MM.1S (cell line): Measurements from ENCODE around the gene KRIT1.

Experiments
- DNase-seq: peaks from one replicate; pipeline ENCODE4 v3.0.0-alpha.2; 2015
- H2AFZ ChIP-seq: fragments of 300-600 bp; sonication (generic); 2 replicates; pipeline ENCODE4 v1.6.0; 2016; ENCODE audit warnings: antibody characterized with exemption, low read length
- H3F3A ChIP-seq: fragments of 300-600 bp; sonication (generic); 2 replicates; pipeline ENCODE4 v1.6.1; 2016; ENCODE audit warnings: mild to moderate bottlenecking, antibody characterized with exemption, low read length, moderate library complexity, mixed read lengths; ENCODE audit not compliant: insufficient read depth
- H3K27ac ChIP-seq: fragments of 300-600 bp; sonication (generic); 2 replicates; pipeline ENCODE4 v1.5.1; 2016; ENCODE audit warnings: mild to moderate bottlenecking, low read length
- H3K27me3 ChIP-seq: fragments of 300-600 bp; sonication (generic); replicated peaks from 2 replicates; pipeline ENCODE4 v1.6.0; 2016; ENCODE audit warnings: low read length; ENCODE audit not compliant: insufficient read depth
- H3K36me3 ChIP-seq: fragments of 300-600 bp; sonication (generic); replicated peaks from 2 replicates; pipeline ENCODE4 v1.6.1; 2016; ENCODE audit warnings: mild to moderate bottlenecking, low read length, mixed read lengths; ENCODE audit not compliant: insufficient read depth
- H3K4me1 ChIP-seq: fragments of 300-600 bp; sonication (generic); 2 replicates; pipeline ENCODE4 v1.6.1; 2016; ENCODE audit warnings: low read length, mixed read lengths
- H3K4me2 ChIP-seq: fragments of 300-600 bp; sonication (generic); 2 replicates; pipeline ENCODE4 v1.6.0; 2016; ENCODE audit warnings: low read depth, low read length
- H3K4me3 ChIP-seq: fragments of 300-600 bp; sonication (generic); 2 replicates; pipeline ENCODE4 v1.5.1; 2016; ENCODE audit warnings: low read length, mixed read lengths
- H3K79me2 ChIP-seq: fragments of 300-600 bp; sonication (generic); 2 replicates; pipeline ENCODE4 v1.6.1; 2016; ENCODE audit warnings: mixed run types, low read length, mixed read lengths
- H3K9ac ChIP-seq: fragments of 300-600 bp; sonication (generic); 2 replicates; pipeline ENCODE4 v1.6.1; 2016; ENCODE audit warnings: low read length, mixed read lengths
- H3K9me2 ChIP-seq: fragments of 300-600 bp; sonication (generic); replicated peaks from 2 replicates; pipeline ENCODE4 v1.6.1; 2016; ENCODE audit warnings: mild to moderate bottlenecking, low read length, mixed read lengths; ENCODE audit not compliant: insufficient read depth
- H3K9me3 ChIP-seq: fragments of 300-600 bp; sonication (generic); replicated peaks from 2 replicates; pipeline ENCODE4 v1.6.1; 2016; ENCODE audit warnings: mild to moderate bottlenecking, low read length, mixed read lengths; ENCODE audit not compliant: insufficient read depth
- H4K20me1 ChIP-seq: fragments of 300-600 bp; sonication (generic); 2 replicates; pipeline ENCODE4 v1.6.1; 2016; ENCODE audit warnings: mild to moderate bottlenecking, low read length, moderate library complexity, mixed read lengths; ENCODE audit not compliant: insufficient read depth
- EZH2 ChIP-seq: fragments of 300-600 bp; sonication (generic); optimal IDR thresholded peaks from 2 replicates; pipeline ENCODE3; 2017; ENCODE audit warnings: low read depth, mild to moderate bottlenecking, antibody characterized with exemption, low read length, mixed read lengths
- EZH2phosphoT487 ChIP-seq: fragments of 300-600 bp; sonication (generic); IDR thresholded peaks from 2 replicates; pipeline ENCODE4 v1.6.1; 2018; ENCODE audit warnings: antibody characterized with exemption, low read length
- TF ChIP-seq, protein P1 (sequence below): fragments of 300-600 bp; sonication (generic); IDR thresholded peaks from 2 replicates; pipeline ENCODE4 v1.5.1; 2016; ENCODE audit warnings: antibody characterized with exemption, low read length, mixed read lengths

Gene KRIT1

DNA sequence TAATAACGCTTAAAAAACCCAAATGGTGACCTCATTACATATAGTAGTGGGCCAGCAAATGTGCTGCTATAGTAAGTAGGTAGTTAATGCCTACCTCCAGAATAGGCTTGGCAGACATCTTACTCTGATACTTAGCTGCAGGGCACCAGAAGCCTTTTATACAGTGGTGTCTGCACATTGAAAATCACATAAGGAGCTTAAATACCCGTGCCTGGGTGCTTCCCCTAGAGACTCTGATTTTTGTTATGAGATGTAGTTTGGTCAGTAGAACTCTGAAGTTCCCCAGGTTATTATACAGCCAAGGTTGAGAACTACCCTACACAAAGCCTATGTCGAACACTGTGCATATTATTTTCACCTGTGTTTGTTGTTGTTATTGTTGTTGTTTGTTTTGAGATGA, 47.3 kb upstream of the KRIT1 start:
- no peak for DNase-seq
- no peak overlapping the region for H3K27ac ChIP-seq
- no peaks in the 10 kb centered on the region for H3K9me2 ChIP-seq
- H3K9ac ChIP-seq: no peak overlapping the region
- no peaks in the 10 kb centered on the region for H4K20me1 ChIP-seq
- H3K4me2 ChIP-seq: no peak overlapping the region
- H3K79me2 ChIP-seq: peaks cover 20% of the 10 kb centered on the region; the same call in 1 of the 2 replicates
- H3F3A ChIP-seq: no peaks in the 10 kb centered on the region
- no peak overlapping the region for H3K4me3 ChIP-seq
- no peak overlapping the region for H2AFZ ChIP-seq
- H3K27me3 ChIP-seq: no peaks in the 10 kb centered on the region
- TF ChIP-seq EZH2: no peak
- TF ChIP-seq, protein P1, sequence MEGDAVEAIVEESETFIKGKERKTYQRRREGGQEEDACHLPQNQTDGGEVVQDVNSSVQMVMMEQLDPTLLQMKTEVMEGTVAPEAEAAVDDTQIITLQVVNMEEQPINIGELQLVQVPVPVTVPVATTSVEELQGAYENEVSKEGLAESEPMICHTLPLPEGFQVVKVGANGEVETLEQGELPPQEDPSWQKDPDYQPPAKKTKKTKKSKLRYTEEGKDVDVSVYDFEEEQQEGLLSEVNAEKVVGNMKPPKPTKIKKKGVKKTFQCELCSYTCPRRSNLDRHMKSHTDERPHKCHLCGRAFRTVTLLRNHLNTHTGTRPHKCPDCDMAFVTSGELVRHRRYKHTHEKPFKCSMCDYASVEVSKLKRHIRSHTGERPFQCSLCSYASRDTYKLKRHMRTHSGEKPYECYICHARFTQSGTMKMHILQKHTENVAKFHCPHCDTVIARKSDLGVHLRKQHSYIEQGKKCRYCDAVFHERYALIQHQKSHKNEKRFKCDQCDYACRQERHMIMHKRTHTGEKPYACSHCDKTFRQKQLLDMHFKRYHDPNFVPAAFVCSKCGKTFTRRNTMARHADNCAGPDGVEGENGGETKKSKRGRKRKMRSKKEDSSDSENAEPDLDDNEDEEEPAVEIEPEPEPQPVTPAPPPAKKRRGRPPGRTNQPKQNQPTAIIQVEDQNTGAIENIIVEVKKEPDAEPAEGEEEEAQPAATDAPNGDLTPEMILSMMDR: no peak
- no peak for TF ChIP-seq EZH2phosphoT487
- no peaks in the 10 kb centered on the region for H3K9me3 ChIP-seq
- no peaks in the 10 kb centered on the region for H3K4me1 ChIP-seq
- no peaks in the 10 kb centered on the region for H3K36me3 ChIP-seq

DNA sequence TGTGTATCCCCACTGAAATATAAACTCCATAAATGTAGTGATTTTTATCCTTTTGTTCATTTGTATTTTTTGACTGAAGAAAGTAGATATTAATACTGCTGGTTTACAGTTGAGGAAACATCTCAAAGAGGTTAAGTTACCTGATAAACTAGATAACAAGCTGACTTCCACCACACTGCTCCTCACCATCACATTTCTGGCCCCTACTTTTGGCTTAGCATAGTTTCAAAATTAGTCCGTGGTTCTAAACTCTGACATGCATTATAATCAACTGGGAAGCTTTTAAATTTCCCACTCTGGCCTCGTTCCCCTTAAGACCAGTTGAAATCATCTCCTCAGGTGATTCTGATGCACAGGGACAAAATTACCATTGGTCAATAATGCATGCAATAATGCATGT, 43.6 kb upstream of the KRIT1 start:
- no peak for DNase-seq
- peaks cover 44% of the 10 kb centered on the region for H3K79me2 ChIP-seq
- no peaks in the 10 kb centered on the region for H3K27me3 ChIP-seq
- no peaks in the 10 kb centered on the region for H3K9me2 ChIP-seq
- no peaks in the 10 kb centered on the region for H3K4me1 ChIP-seq
- no peak overlapping the region for H3K9ac ChIP-seq
- no peaks in the 10 kb centered on the region for H4K20me1 ChIP-seq
- no peak overlapping the region for H2AFZ ChIP-seq
- H3K4me2 ChIP-seq: no peak overlapping the region
- no peaks in the 10 kb centered on the region for H3K9me3 ChIP-seq
- no peaks in the 10 kb centered on the region for H3K36me3 ChIP-seq
- no peak overlapping the region for H3K4me3 ChIP-seq
- TF ChIP-seq EZH2phosphoT487 (no peak), EZH2 (no peak)
- TF ChIP-seq, protein P1: no peak
- no peak overlapping the region for H3K27ac ChIP-seq
- H3F3A ChIP-seq: no peaks in the 10 kb centered on the region

DNA sequence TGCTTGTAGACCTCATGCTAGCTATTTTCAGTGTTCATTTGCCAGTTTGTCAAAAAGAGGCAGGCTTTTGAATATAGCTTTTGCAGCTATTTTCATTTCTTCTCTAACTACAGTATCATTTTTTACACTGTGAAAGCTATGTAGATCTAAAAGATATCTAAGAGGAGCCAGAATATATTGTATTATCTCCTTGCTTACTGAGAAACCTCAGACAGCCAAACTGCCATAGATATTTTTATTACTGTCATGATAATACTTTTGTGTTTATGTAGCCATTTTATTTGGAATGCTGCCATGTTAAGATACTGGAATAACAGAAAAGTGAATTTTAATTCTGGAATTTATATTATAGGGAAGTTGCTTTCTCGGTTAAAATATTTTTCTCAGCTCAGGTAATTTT, 37.2 kb upstream of the KRIT1 start:
- Histone ChIP-seq H3K9me2 (no peaks in the 10 kb centered on the region), H3K27ac (no peak overlapping the region), H3K27me3 (no peaks in the 10 kb centered on the region), H3K4me1 (no peaks in the 10 kb centered on the region), H3K9me3 (no peaks in the 10 kb centered on the region), H3K36me3 (no peaks in the 10 kb centered on the region), H3K4me3 (no peak overlapping the region), H2AFZ (no peak overlapping the region), H3F3A (no peaks in the 10 kb centered on the region), H4K20me1 (no peaks in the 10 kb centered on the region), H3K79me2 (peaks cover 45% of the 10 kb centered on the region), H3K9ac (no peak overlapping the region), H3K4me2 (no peak overlapping the region)
- DNase-seq: no peak
- TF ChIP-seq EZH2: no peak
- TF ChIP-seq, protein P1: no peak
- TF ChIP-seq EZH2phosphoT487: no peak
